GM21381 (cell line): ENCODE measurements around the gene PLS1.

Experiments
- ATAC-seq: cut with Tn5 transposase; IDR thresholded peaks from one replicate; pipeline ENCODE4 v1.9.1; 2021; ENCODE audit warnings: mild to moderate bottlenecking, moderate library complexity; ENCODE audit not compliant: unreplicated experiment

PLS1 gene

DNA sequence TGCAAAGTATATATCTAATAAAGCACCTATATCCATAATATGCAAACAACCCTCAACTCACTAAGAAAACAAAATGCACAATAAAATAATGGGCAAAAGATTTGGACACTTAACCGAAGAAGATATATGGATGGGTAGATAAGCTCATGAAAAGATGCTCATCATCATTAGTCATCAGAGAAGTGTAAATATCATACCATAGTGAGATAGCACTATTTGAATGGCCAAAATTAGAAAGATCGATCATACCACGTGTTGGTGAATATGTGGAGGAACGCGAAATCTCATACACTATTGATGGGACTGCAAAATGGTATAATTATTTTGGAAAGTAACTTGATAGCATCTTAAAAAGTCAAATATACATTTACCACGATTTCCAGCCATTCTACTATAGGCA, 40.5 kb downstream of the PLS1 start:
- no peak for ATAC-seq

DNA sequence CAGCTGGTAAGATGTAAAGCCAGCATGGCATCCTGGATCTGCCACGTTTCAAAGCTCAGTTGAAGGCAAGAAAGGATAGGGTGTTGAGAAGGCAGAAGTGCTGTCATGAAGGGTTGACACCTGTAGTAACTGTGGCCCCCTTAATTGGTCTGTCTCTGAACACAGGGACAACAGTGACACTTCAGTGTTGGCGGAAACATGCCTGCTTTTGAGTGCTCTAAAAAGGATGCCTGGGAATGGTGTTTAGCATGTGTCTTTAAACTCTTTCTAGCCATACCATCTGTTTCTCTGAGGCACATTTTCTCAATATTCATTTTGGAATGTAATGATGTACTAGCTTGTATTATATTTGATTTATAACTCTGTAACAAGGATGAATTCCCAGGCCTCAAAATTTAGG, 42.1 kb downstream of the PLS1 start:
- no peak for ATAC-seq

GRCh38 chr3:142641504-142641903, 45.3 kb downstream of the PLS1 start:
- ATAC-seq = no peak

DNA sequence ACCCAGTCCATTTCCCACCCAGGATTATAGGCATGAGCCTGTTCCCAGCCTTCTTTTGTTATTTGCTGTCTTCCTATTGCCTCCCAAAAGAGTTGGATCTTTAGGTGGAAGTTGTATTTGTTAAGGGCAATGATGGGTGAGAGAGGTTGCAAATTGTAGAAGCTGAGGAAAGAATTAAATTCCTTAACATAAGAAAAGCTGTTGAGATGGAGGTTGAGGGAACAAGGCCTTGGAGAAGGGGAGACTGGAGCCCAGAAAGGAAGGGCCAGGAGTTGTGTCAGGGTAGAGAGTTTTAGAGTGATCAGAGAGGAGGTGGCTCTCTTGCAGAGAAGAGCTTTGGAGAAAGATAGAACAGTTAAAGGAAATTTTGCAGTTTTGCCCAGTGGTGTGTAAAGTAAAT, 46.8 kb downstream of the PLS1 start:
- ATAC-seq = no peak

GRCh38 chr3:142644502-142644901, 48.3 kb downstream of the PLS1 start:
- ATAC-seq = no peak

- no peak for ATAC-seq
These were observed 49.1 kb downstream of the PLS1 start for GRCh38 chr3:142645236-142645793.

- ATAC-seq = no peak
These were observed 50.0 kb downstream of the PLS1 start for GRCh38 chr3:142646020-142646785.

- no peak for ATAC-seq
These were observed 51.7 kb downstream of the PLS1 start for GRCh38 chr3:142647856-142648255.

DNA sequence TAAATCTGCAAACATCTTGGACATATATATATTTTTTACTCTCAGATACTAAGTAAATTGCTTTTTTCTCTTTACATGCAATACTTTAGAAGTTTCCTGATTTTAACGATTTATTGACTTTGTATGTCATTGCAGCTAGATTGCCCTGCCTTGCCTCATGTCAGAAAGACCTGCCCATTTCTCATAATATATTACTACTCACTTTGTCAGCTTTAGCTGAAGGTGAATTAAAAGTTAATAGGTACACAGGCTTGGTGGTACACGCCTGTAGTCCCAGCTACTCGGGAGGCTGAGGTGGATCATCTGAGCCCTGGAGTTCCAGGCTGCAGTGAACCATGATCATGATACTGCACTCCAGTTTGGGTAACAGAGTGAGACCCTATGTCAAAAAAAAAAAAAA, 52.8 kb downstream of the PLS1 start:
- no peak for ATAC-seq

- no peak for ATAC-seq
These were observed 54.0 kb downstream of the PLS1 start for GRCh38 chr3:142650001-142650693.

- no peak for ATAC-seq
These were observed 55.5 kb downstream of the PLS1 start for GRCh38 chr3:142651711-142652110.

- no peak for ATAC-seq
These were observed 56.7 kb downstream of the PLS1 start for GRCh38 chr3:142652826-142653292.

DNA sequence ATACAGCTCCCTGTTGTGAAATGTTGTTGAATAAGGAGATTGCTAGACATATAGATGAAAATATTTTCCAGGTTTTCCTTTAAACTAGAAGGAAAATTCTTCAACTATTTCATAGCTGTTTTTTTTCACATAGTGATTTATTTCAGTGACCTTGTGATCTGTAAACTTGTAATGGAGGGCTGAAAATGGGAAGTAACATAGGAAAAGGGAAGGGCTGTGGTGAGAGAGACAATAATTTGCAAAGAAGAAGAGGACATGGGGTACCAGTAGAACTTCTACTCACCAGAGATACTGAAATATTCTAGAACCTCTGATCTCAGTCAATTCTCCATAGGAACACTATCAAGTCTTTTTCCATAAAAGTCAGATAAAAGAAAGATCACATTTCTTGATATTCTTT, 60.4 kb downstream of the PLS1 start:
- no peak for ATAC-seq

GRCh38 chr3:142657033-142657432, 60.8 kb downstream of the PLS1 start:
- ATAC-seq = no peak

GRCh38 chr3:142660383-142660782, 64.2 kb downstream of the PLS1 start:
- no peak for ATAC-seq

DNA sequence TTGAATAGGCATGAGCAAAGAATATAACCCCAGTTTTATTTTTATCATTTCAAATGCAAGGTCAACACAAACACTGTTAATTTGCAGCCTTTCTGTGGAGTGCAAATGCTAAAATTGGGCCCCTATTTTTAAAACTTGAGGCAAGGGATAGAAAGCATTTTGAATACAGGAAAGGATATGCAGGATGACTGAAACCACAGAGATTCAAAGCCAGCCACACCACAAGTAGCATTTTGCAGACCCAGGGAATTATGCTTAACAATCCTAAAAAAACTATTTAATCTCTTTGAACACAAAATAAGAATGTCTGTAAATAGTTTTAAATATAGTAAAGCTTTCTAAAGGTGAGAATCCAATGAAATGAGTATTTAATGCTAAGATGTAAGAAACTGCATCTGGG, 64.7 kb downstream of the PLS1 start:
- no peak for ATAC-seq

DNA sequence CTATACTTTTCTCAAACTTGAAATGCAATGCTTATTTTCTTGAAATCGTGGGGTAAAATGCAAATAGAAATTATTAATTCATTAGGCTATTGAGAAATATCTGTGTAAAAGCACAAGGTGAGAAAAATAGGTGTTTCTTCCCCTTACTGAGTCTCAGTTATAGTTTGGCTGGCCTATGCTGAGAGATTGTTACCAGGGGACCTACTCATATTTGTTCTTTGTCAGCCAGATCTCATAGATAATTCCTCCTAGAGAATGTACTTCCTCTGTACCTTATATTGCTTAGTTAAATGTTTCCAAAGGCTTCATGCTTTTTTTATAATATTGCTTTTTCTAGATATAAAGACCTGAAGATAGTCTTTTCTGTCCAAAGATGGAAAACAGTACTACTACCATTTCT, 67.7 kb downstream of the PLS1 start:
- no peak for ATAC-seq

GRCh38 chr3:142664311-142664710, 68.1 kb downstream of the PLS1 start:
- no peak for ATAC-seq

- ATAC-seq = no peak
These were observed 68.6 kb downstream of the PLS1 start for GRCh38 chr3:142664819-142665218.

- ATAC-seq = no peak
These were observed 73.9 kb downstream of the PLS1 start for GRCh38 chr3:142670120-142670519.

GRCh38 chr3:142676151-142676550, 80.0 kb downstream of the PLS1 start:
- no peak for ATAC-seq

- no peak for ATAC-seq
These were observed 84.5 kb downstream of the PLS1 start for GRCh38 chr3:142680710-142681109.
